GM23338 (cell line): Measurements from ENCODE around the gene ZNF565. TPM values are rescaled to one million over a fixed set of nuclear protein-coding genes. Genes with fewer than 3 reads are reported as not detected.
A peak's percentile ranks its signal among the peaks of the same experiment; 100 is the strongest.

Source experiments
- ATAC-seq: fragments of 200-7000 bp; cut with Tn5 transposase; 3 replicates; pipeline ENCODE4 v1.9.1; 2020
- DNase-seq: peaks from one replicate; pipeline ENCODE4 v3.0.0-alpha.2; 2015; ENCODE audit warnings: low spot score
- H2AFZ ChIP-seq: fragments of 200-600 bp; sonication (generic); 2 replicates; pipeline ENCODE4 v1.8.0; 2016; ENCODE audit warnings: antibody characterized with exemption, mild to moderate bottlenecking, moderate library complexity
- H3F3A ChIP-seq: fragments of 200-600 bp; sonication (generic); replicated peaks from 2 replicates; pipeline ENCODE4 v1.8.0; 2017; ENCODE audit warnings: antibody characterized with exemption, mixed run types, low read depth
- H3K27ac ChIP-seq: fragments of 200-600 bp; sonication (generic); 2 replicates; pipeline ENCODE4 v1.6.1; 2016; ENCODE audit warnings: low read depth
- H3K27me3 ChIP-seq: fragments of 200-600 bp; sonication (generic); 2 replicates; pipeline ENCODE4 v1.8.0; 2016; ENCODE audit warnings: mild to moderate bottlenecking, mixed run types, moderate library complexity; ENCODE audit not compliant: insufficient read depth
- H3K36me3 ChIP-seq: fragments of 200-600 bp; sonication (generic); 2 replicates; pipeline ENCODE4 v1.8.0; 2016; ENCODE audit warnings: mild to moderate bottlenecking; ENCODE audit not compliant: insufficient read depth
- H3K4me1 ChIP-seq: fragments of 200-600 bp; sonication (generic); 2 replicates; pipeline ENCODE4 v1.8.0; 2016; ENCODE audit warnings: mild to moderate bottlenecking, moderate library complexity; ENCODE audit not compliant: insufficient read depth
- H3K4me2 ChIP-seq: fragments of 200-600 bp; sonication (generic); 2 replicates; pipeline ENCODE4 v1.7.1; 2017; ENCODE audit warnings: mixed run types
- H3K4me3 ChIP-seq: fragments of 200-600 bp; sonication (generic); 2 replicates; pipeline ENCODE4 v1.6.1; 2016; ENCODE audit warnings: mixed run types
- H3K79me2 ChIP-seq: fragments of 200-600 bp; sonication (generic); replicated peaks from 2 replicates; pipeline ENCODE4 v1.8.0; 2017; ENCODE audit warnings: mild to moderate bottlenecking; ENCODE audit not compliant: insufficient read depth
- H3K9me2 ChIP-seq: fragments of 200-600 bp; sonication (generic); 2 replicates; pipeline ENCODE4 v1.8.0; 2017; ENCODE audit not compliant: insufficient read depth
- H4K20me1 ChIP-seq: fragments of 200-600 bp; sonication (generic); replicated peaks from 2 replicates; pipeline ENCODE4 v1.8.0; 2017; ENCODE audit warnings: mild to moderate bottlenecking; ENCODE audit not compliant: insufficient read depth
- H3K27ac Mint-ChIP-seq: 2 replicates; pipeline ENCODE4 v1.8.0; 2020; ENCODE audit warnings: inconsistent platforms, mild to moderate bottlenecking, moderate library complexity, mixed read lengths
- H3K27me3 Mint-ChIP-seq: 3 replicates; pipeline ENCODE4 v1.8.0; 2022; ENCODE audit warnings: low read depth, mild to moderate bottlenecking, moderate library complexity, mixed read lengths, inconsistent platforms; ENCODE audit not compliant: insufficient read depth, poor library complexity
- H3K36me3 Mint-ChIP-seq: 3 replicates; pipeline ENCODE4 v1.8.0; 2021; ENCODE audit warnings: low read depth, mild to moderate bottlenecking, inconsistent platforms, moderate library complexity, mixed read lengths
- H3K4me1 Mint-ChIP-seq: 3 replicates; pipeline ENCODE4 v1.8.0; 2020; ENCODE audit warnings: mild to moderate bottlenecking, inconsistent platforms, mixed read lengths
- H3K4me3 Mint-ChIP-seq: 3 replicates; pipeline ENCODE4 v1.8.0; 2021; ENCODE audit warnings: moderate library complexity, mild to moderate bottlenecking, inconsistent platforms, mixed read lengths
- H3K9me3 Mint-ChIP-seq: 3 replicates; pipeline ENCODE4 v1.8.0; 2020; ENCODE audit warnings: moderate library complexity, mild to moderate bottlenecking, inconsistent platforms, mixed read lengths
- CREB1 ChIP-seq: fragments of 250-450 bp; sonication (Bioruptor Pico); IDR thresholded peaks from 2 replicates; pipeline ENCODE4 v1.5.0; 2020; ENCODE audit warnings: low read depth, mild to moderate bottlenecking, moderate library complexity
- JUNB ChIP-seq: IDR thresholded peaks from one replicate; pipeline ENCODE4 v1.6.1; 2016; ENCODE audit warnings: antibody characterized with exemption; ENCODE audit not compliant: unreplicated experiment
- NANOG ChIP-seq: IDR thresholded peaks from 2 replicates; pipeline ENCODE4 v1.6.1; 2016; ENCODE audit warnings: antibody characterized with exemption, borderline replicate concordance
- POLR2AphosphoS5 ChIP-seq: IDR thresholded peaks from 2 replicates; pipeline ENCODE4 v1.6.1; 2016; ENCODE audit warnings: antibody characterized with exemption, low read depth
- STAT1 ChIP-seq: IDR thresholded peaks from one replicate; pipeline ENCODE4 v1.6.1; 2016; ENCODE audit warnings: antibody characterized with exemption; ENCODE audit not compliant: unreplicated experiment
- ZNF114 ChIP-seq: fragments of 250-450 bp; sonication (Bioruptor Pico); IDR thresholded peaks from 2 replicates; pipeline ENCODE4 v1.5.0; 2020; ENCODE audit warnings: mild to moderate bottlenecking, moderate library complexity
- ZNF331 ChIP-seq: fragments of 250-450 bp; sonication (Bioruptor Pico); IDR thresholded peaks from 2 replicates; pipeline ENCODE4 v1.5.0; 2020; ENCODE audit warnings: low read depth, mild to moderate bottlenecking, moderate library complexity
- polyA plus RNA-seq: library from polyadenylated mRNA; unstranded; fragments of >200 nt; fragmentation: Nextera tagmentation; extraction: Ambion mirVana; gene quantifications from 2 replicates; pipeline ENCODE4 v1.2.1, GENCODE V29; 2016
- total RNA-seq: library from RNA; depleted of rRNA; stranded (reverse); fragments of >200 nt; shearing (Covaris generic); gene quantifications from 2 replicates; pipeline ENCODE4 v1.2.3, GENCODE V29; 2014
- TF ChIP-seq, protein P1 (sequence below), 2 experiments: fragments of 200-600 bp in 1 of 2; sonication (generic) in 1 of 2; conservative IDR thresholded peaks; 2 replicates each; pipeline versions ENCODE4 v1.5.1 to v1.6.1; 2016 to 2017; ENCODE audit warnings: antibody characterized with exemption in 2 of 2, low read depth in 2 of 2, mild to moderate bottlenecking in 2 of 2, moderate library complexity in 1 of 2
- TF ChIP-seq, protein P2 (sequence below): IDR thresholded peaks from 2 replicates; pipeline ENCODE4 v1.6.1; 2016; ENCODE audit warnings: antibody characterized with exemption
- TF ChIP-seq, protein P3 (sequence below): fragments of 250-450 bp; sonication (Bioruptor Pico); IDR thresholded peaks from 2 replicates; pipeline ENCODE4 v1.5.0; 2020; ENCODE audit warnings: mild to moderate bottlenecking, moderate library complexity

The ZNF565 gene
- total and polyA plus RNA-seq, 2 experiments from 2014 or later: 2.4 to 3.2 TPM

DNA sequence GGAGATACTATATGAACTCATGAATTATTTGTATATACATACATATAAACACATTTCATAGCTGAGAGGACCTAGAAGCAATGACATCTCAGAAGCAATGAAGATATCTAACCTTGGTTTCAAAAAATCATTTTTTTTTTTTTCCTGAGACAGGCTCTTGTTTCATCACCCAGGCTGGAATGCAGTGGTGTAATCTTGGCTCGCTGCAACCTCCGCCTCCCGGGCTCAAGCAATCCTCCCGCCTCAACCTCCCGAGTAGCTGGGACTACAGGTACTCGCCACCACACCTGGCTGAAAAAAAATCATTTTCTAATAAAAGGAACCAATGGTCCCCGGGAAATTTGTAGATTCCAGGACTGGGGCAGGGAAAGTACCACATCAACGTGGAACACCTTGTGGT, 4.0 kb downstream of the ZNF565 start (continued):
- TF ChIP-seq, protein P1, sequence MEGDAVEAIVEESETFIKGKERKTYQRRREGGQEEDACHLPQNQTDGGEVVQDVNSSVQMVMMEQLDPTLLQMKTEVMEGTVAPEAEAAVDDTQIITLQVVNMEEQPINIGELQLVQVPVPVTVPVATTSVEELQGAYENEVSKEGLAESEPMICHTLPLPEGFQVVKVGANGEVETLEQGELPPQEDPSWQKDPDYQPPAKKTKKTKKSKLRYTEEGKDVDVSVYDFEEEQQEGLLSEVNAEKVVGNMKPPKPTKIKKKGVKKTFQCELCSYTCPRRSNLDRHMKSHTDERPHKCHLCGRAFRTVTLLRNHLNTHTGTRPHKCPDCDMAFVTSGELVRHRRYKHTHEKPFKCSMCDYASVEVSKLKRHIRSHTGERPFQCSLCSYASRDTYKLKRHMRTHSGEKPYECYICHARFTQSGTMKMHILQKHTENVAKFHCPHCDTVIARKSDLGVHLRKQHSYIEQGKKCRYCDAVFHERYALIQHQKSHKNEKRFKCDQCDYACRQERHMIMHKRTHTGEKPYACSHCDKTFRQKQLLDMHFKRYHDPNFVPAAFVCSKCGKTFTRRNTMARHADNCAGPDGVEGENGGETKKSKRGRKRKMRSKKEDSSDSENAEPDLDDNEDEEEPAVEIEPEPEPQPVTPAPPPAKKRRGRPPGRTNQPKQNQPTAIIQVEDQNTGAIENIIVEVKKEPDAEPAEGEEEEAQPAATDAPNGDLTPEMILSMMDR (conservative IDR thresholded peaks at IDR 0.05; ENCODE audit: low read depth in 2 of 2): no peak
- TF ChIP-seq, protein P2, sequence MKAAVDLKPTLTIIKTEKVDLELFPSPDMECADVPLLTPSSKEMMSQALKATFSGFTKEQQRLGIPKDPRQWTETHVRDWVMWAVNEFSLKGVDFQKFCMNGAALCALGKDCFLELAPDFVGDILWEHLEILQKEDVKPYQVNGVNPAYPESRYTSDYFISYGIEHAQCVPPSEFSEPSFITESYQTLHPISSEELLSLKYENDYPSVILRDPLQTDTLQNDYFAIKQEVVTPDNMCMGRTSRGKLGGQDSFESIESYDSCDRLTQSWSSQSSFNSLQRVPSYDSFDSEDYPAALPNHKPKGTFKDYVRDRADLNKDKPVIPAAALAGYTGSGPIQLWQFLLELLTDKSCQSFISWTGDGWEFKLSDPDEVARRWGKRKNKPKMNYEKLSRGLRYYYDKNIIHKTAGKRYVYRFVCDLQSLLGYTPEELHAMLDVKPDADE: no peak
- TF ChIP-seq STAT1 (no peak), ZNF331 (CRISPR knock-in tag) (no peak), POLR2AphosphoS5 (no peak), NANOG (no peak)

DNA sequence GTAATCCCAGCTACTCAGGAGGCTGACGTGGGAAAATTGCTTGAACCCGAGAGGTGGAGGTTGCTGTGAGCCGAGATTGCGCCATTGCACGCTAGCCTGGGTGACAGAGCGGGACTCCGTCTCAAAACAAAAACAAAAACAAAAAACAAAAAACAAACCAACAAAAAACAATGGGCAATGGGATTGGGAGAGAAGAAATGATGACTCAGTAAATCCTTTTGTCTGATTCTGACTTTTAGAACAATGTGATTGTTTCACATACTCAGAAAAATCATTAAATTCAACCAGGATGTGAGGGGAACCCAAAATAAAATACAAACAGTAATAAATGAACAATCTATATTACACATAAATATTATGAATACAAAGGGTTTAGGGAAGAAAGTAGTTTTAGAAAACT, 5.1 kb downstream of the ZNF565 start:
- no peak overlapping the region for H2AFZ ChIP-seq
- TF ChIP-seq CREB1 (CRISPR knock-in tag): no peak
- TF ChIP-seq, protein P3, sequence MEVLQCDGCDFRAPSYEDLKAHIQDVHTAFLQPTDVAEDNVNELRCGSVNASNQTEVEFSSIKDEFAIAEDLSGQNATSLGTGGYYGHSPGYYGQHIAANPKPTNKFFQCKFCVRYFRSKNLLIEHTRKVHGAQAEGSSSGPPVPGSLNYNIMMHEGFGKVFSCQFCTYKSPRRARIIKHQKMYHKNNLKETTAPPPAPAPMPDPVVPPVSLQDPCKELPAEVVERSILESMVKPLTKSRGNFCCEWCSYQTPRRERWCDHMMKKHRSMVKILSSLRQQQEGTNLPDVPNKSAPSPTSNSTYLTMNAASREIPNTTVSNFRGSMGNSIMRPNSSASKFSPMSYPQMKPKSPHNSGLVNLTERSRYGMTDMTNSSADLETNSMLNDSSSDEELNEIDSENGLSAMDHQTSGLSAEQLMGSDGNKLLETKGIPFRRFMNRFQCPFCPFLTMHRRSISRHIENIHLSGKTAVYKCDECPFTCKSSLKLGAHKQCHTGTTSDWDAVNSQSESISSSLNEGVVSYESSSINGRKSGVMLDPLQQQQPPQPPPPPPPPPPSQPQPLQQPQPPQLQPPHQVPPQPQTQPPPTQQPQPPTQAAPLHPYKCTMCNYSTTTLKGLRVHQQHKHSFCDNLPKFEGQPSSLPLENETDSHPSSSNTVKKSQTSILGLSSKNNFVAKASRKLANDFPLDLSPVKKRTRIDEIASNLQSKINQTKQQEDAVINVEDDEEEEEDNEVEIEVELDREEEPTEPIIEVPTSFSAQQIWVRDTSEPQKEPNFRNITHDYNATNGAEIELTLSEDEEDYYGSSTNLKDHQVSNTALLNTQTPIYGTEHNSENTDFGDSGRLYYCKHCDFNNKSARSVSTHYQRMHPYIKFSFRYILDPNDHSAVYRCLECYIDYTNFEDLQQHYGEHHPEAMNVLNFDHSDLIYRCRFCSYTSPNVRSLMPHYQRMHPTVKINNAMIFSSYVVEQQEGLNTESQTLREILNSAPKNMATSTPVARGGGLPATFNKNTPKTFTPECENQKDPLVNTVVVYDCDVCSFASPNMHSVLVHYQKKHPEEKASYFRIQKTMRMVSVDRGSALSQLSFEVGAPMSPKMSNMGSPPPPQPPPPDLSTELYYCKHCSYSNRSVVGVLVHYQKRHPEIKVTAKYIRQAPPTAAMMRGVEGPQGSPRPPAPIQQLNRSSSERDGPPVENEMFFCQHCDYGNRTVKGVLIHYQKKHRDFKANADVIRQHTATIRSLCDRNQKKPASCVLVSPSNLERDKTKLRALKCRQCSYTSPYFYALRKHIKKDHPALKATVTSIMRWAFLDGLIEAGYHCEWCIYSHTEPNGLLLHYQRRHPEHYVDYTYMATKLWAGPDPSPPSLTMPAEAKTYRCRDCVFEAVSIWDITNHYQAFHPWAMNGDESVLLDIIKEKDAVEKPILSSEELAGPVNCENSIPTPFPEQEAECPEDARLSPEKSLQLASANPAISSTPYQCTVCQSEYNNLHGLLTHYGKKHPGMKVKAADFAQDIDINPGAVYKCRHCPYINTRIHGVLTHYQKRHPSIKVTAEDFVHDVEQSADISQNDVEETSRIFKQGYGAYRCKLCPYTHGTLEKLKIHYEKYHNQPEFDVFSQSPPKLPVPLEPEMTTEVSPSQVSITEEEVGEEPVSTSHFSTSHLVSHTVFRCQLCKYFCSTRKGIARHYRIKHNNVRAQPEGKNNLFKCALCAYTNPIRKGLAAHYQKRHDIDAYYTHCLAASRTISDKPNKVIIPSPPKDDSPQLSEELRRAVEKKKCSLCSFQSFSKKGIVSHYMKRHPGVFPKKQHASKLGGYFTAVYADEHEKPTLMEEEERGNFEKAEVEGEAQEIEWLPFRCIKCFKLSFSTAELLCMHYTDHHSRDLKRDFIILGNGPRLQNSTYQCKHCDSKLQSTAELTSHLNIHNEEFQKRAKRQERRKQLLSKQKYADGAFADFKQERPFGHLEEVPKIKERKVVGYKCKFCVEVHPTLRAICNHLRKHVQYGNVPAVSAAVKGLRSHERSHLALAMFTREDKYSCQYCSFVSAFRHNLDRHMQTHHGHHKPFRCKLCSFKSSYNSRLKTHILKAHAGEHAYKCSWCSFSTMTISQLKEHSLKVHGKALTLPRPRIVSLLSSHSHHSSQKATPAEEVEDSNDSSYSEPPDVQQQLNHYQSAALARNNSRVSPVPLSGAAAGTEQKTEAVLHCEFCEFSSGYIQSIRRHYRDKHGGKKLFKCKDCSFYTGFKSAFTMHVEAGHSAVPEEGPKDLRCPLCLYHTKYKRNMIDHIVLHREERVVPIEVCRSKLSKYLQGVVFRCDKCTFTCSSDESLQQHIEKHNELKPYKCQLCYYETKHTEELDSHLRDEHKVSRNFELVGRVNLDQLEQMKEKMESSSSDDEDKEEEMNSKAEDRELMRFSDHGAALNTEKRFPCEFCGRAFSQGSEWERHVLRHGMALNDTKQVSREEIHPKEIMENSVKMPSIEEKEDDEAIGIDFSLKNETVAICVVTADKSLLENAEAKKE (CRISPR knock-in tag): no peak
- TF ChIP-seq ZNF114 (CRISPR knock-in tag): no peak
- TF ChIP-seq JUNB: no peak
- no peak for TF ChIP-seq POLR2AphosphoS5
- Mint-ChIP-seq H3K36me3 (no peaks in the 10 kb centered on the region), H3K27ac (peak overlapping the region; percentile 59; the same call in 1 of the 2 replicates), H3K4me3 (no peak overlapping the region), H3K4me1 (peaks cover 3% of the 10 kb centered on the region; the same call in 1 of the 3 replicates), H3K9me3 (no peaks in the 10 kb centered on the region), H3K27me3 (peaks cover 5% of the 10 kb centered on the region)
- no peak overlapping the region for H3K27ac ChIP-seq
- no peaks in the 10 kb centered on the region for H3K9me2 ChIP-seq
- H3K79me2 ChIP-seq: peaks cover 7% of the 10 kb centered on the region
- H3K4me3 ChIP-seq: no peak overlapping the region
- H3K27me3 ChIP-seq: no peaks in the 10 kb centered on the region
- no peaks in the 10 kb centered on the region for H3K4me1 ChIP-seq
- no peaks in the 10 kb centered on the region for H4K20me1 ChIP-seq
- peaks cover 9% of the 10 kb centered on the region; the same call in 1 of the 2 replicates for H3F3A ChIP-seq
- no peaks in the 10 kb centered on the region for H3K36me3 ChIP-seq
- no peak overlapping the region for H3K4me2 ChIP-seq
- ATAC-seq (no peak), DNase-seq (no peak)
